IMR-90 (cell line): Measurements from ENCODE around the gene EFHD1. TPM values are rescaled to one million over a fixed set of nuclear protein-coding genes. Genes with fewer than 3 reads are reported as not detected.

Experiments used
- ATAC-seq: fragments of 200-7000 bp; cut with Tn5 transposase; 2 replicates; pipeline ENCODE4 v1.9.1; 2020; ENCODE audit warnings: low read depth, mild to moderate bottlenecking, moderate library complexity
- BruUV-seq: library from RNA; stranded (reverse); fragments of 400-500 nt; replicated peaks from 2 replicates; lab custom pipeline; 2021; lab: Mats Ljungman, UMichigan
- CTCF ChIA-PET: fragments of 300-600 bp; formaldehyde crosslinking; extraction: SDS; loops from one replicate; lab custom pipeline; 2021; ENCODE audit warnings: antibody characterized with exemption; lab: Yijun Ruan, JAX
- POLR2A ChIA-PET: fragments of 300-600 bp; sonication (Branson Sonifier 250); formaldehyde crosslinking; loops from one replicate; lab custom pipeline; 2022; ENCODE audit warnings: antibody characterized with exemption; ENCODE audit not compliant: unreplicated experiment; lab: Charles Lee
- DNase-seq: peaks from one replicate; pipeline ENCODE4 v3.0.0; 2013
- H2AFZ ChIP-seq: replicated peaks from 2 replicates; pipeline ENCODE3; 2013; ENCODE audit warnings: low read length, mild to moderate bottlenecking; ENCODE audit not compliant: poor library complexity
- H2AK5ac ChIP-seq: 2 replicates; pipeline ENCODE4 v1.6.1; 2013; ENCODE audit warnings: low read depth, low read length, inconsistent platforms
- H2AK9ac ChIP-seq: replicated peaks from 2 replicates; pipeline ENCODE3; 2013; ENCODE audit warnings: mild to moderate bottlenecking, low read depth, low read length, moderate library complexity; ENCODE audit not compliant: poor library complexity
- H2BK120ac ChIP-seq: 2 replicates; pipeline ENCODE4 v1.6.1; 2013; ENCODE audit warnings: low read depth, low read length, inconsistent platforms
- H2BK15ac ChIP-seq: 3 replicates; pipeline ENCODE4 v1.6.1; 2013; ENCODE audit warnings: low read depth, low read length, inconsistent platforms
- H2BK20ac ChIP-seq: 2 replicates; pipeline ENCODE4 v1.6.1; 2013; ENCODE audit warnings: low read depth, mild to moderate bottlenecking, inconsistent platforms, low read length, moderate library complexity
- H2BK5ac ChIP-seq: 2 replicates; pipeline ENCODE4 v1.6.1; 2013; ENCODE audit warnings: mild to moderate bottlenecking, low read depth, low read length, inconsistent platforms; ENCODE audit not compliant: poor library complexity, severe bottlenecking
- H3K14ac ChIP-seq: replicated peaks from 2 replicates; pipeline ENCODE4 v1.6.1; 2013; ENCODE audit warnings: low read depth, low read length, inconsistent platforms
- H3K18ac ChIP-seq: 2 replicates; pipeline ENCODE4 v1.6.1; 2013; ENCODE audit warnings: low read depth, low read length, control low read depth
- H3K23ac ChIP-seq: 2 replicates; pipeline ENCODE4 v1.6.1; 2013; ENCODE audit warnings: low read depth, low read length, inconsistent platforms
- H3K27ac ChIP-seq: 2 replicates; pipeline ENCODE4 v1.5.1; 2013; ENCODE audit warnings: mild to moderate bottlenecking, control low read depth, low read length; ENCODE audit not compliant: insufficient read depth
- H3K27me3 ChIP-seq: 2 replicates; pipeline ENCODE4 v1.6.1; 2013; ENCODE audit warnings: low read length; ENCODE audit not compliant: control insufficient read depth, insufficient read depth
- H3K36me3 ChIP-seq: 2 replicates; pipeline ENCODE4 v1.6.1; 2013; ENCODE audit warnings: low read length, mixed read lengths; ENCODE audit not compliant: control insufficient read depth, insufficient read depth
- H3K4ac ChIP-seq: 2 replicates; pipeline ENCODE4 v1.6.1; 2013; ENCODE audit warnings: low read depth, low read length, inconsistent platforms
- H3K4me1 ChIP-seq: 2 replicates; pipeline ENCODE4 v1.6.1; 2013; ENCODE audit warnings: low read length, mixed read lengths; ENCODE audit not compliant: control insufficient read depth, insufficient read depth
- H3K4me2 ChIP-seq: 2 replicates; pipeline ENCODE4 v1.6.1; 2013; ENCODE audit warnings: low read depth, mild to moderate bottlenecking, control low read depth, low read length, moderate library complexity
- H3K4me3 ChIP-seq: 2 replicates; pipeline ENCODE4 v1.5.1; 2013; ENCODE audit warnings: low read depth, mild to moderate bottlenecking, control low read depth, low read length, moderate library complexity; ENCODE audit not compliant: insufficient read depth
- H3K56ac ChIP-seq: 2 replicates; pipeline ENCODE4 v1.6.1; 2013; ENCODE audit warnings: low read length, inconsistent platforms; ENCODE audit not compliant: insufficient read depth; ENCODE audit errors: extremely low read depth
- H3K79me1 ChIP-seq, 2 experiments: 2 replicates each; pipeline ENCODE4 v1.6.1; 2013; ENCODE audit warnings: low read length in 2 of 2, inconsistent platforms in 1 of 2, low read depth in 1 of 2
- H3K9ac ChIP-seq: 2 replicates; pipeline ENCODE4 v1.6.1; 2013; ENCODE audit warnings: low read depth, low read length, control low read depth
- H3K9me1 ChIP-seq: 2 replicates; pipeline ENCODE4 v1.6.1; 2013; ENCODE audit warnings: low read length, inconsistent platforms; ENCODE audit not compliant: insufficient read depth
- H3K9me3 ChIP-seq: 2 replicates; pipeline ENCODE4 v1.6.1; 2013; ENCODE audit warnings: low read length; ENCODE audit not compliant: control insufficient read depth, insufficient read depth
- H4K20me1 ChIP-seq: 2 replicates; pipeline ENCODE4 v1.6.1; 2013; ENCODE audit warnings: low read length, inconsistent platforms; ENCODE audit not compliant: insufficient read depth
- H4K5ac ChIP-seq: 2 replicates; pipeline ENCODE4 v1.6.1; 2013; ENCODE audit warnings: mild to moderate bottlenecking, low read depth, low read length, control low read depth
- H4K8ac ChIP-seq, 2 experiments: 2 replicates each; pipeline ENCODE4 v1.6.1; 2013; ENCODE audit warnings: low read depth in 2 of 2, low read length in 2 of 2, control low read depth in 1 of 2, inconsistent platforms in 1 of 2
- H4K91ac ChIP-seq: 2 replicates; pipeline ENCODE4 v1.6.1; 2013; ENCODE audit warnings: low read depth, low read length, inconsistent platforms; ENCODE audit not compliant: insufficient read depth
- BHLHE40 ChIP-seq: fragments of 150-350 bp; IDR thresholded peaks from 2 replicates; pipeline ENCODE4 v1.6.1; 2016; ENCODE audit warnings: mild to moderate bottlenecking, low read depth, low read length
- CEBPB ChIP-seq: IDR thresholded peaks from 2 replicates; pipeline ENCODE4 v1.6.1; 2012; ENCODE audit warnings: low read depth, low read length, improper control_type of control experiment
- CHD1 ChIP-seq: IDR thresholded peaks from 2 replicates; pipeline ENCODE4 v1.6.1; 2012; ENCODE audit warnings: low read depth, low read length, improper control_type of control experiment
- CTCF ChIP-seq: conservative IDR thresholded peaks from 2 replicates; pipeline ENCODE4 v1.5.1; 2012; ENCODE audit warnings: mild to moderate bottlenecking, low read depth, low read length, improper control_type of control experiment
- ELK1 ChIP-seq: fragments of 150-350 bp; IDR thresholded peaks from 2 replicates; pipeline ENCODE4 v1.6.1; 2016; ENCODE audit warnings: low read depth, mild to moderate bottlenecking, low read length, moderate library complexity, borderline replicate concordance
- FOS ChIP-seq: fragments of 150-350 bp; IDR thresholded peaks from 2 replicates; pipeline ENCODE4 v1.6.1; 2016; ENCODE audit warnings: low read depth, low read length
- MAFK ChIP-seq: IDR thresholded peaks from 2 replicates; pipeline ENCODE4 v1.6.1; 2012; ENCODE audit warnings: low read depth, low read length, improper control_type of control experiment
- MAZ ChIP-seq: IDR thresholded peaks from 2 replicates; pipeline ENCODE4 v1.6.1; 2012; ENCODE audit warnings: low read depth, mild to moderate bottlenecking, low read length, improper control_type of control experiment, moderate library complexity, borderline replicate concordance
- MXI1 ChIP-seq: IDR thresholded peaks from 2 replicates; pipeline ENCODE4 v1.6.1; 2012; ENCODE audit warnings: low read depth, mild to moderate bottlenecking, low read length, moderate library complexity, borderline replicate concordance
- NFE2L2 ChIP-seq: fragments of 150-350 bp; IDR thresholded peaks from 2 replicates; pipeline ENCODE4 v1.6.1; 2016; ENCODE audit warnings: low read depth, mild to moderate bottlenecking, low read length
- POLR2A ChIP-seq: IDR thresholded peaks from 2 replicates; pipeline ENCODE4 v1.6.1; 2012; ENCODE audit warnings: mild to moderate bottlenecking, low read depth, low read length
- RAD21 ChIP-seq: IDR thresholded peaks from 2 replicates; pipeline ENCODE4 v1.6.1; 2012; ENCODE audit warnings: low read length, improper control_type of control experiment
- RCOR1 ChIP-seq: IDR thresholded peaks from 2 replicates; pipeline ENCODE4 v1.6.1; 2012; ENCODE audit warnings: mild to moderate bottlenecking, low read length, improper control_type of control experiment; ENCODE audit not compliant: insufficient replicate concordance
- RFX5 ChIP-seq: IDR thresholded peaks from 2 replicates; pipeline ENCODE4 v1.8.0; 2012; ENCODE audit warnings: low read depth, mild to moderate bottlenecking, low read length, moderate library complexity
- SMC3 ChIP-seq: fragments of 150-350 bp; IDR thresholded peaks from 2 replicates; pipeline ENCODE4 v1.6.1; 2016; ENCODE audit warnings: low read depth, mild to moderate bottlenecking, antibody characterized with exemption, low read length, moderate library complexity
- USF2 ChIP-seq: fragments of 150-350 bp; IDR thresholded peaks from 2 replicates; pipeline ENCODE4 v1.6.1; 2017; ENCODE audit warnings: mild to moderate bottlenecking, antibody characterized with exemption, low read length, low read depth
- WGBS, 2 experiments: methylation state at CpG; one replicate each; pipeline versions ENCODE4 v1.1.5 to v1.1.7; 2013; ENCODE audit warnings: missing lambda C conversion rate in 2 of 2; ENCODE audit not compliant: insufficient read length in 1 of 2; ENCODE audit errors: extremely low coverage in 2 of 2; 5-methylcytosine and 5-hydroxymethylcytosine counted together
- dilution Hi-C: fragments of 300-500 bp; cut with HindIII; formaldehyde crosslinking; loops from one replicate; pipeline ENCODE4 v1.14.3; 2018; ENCODE audit warnings: low sequenced_read_pairs; ENCODE audit not compliant: unreplicated experiment
- in situ Hi-C: fragments of 300-500 bp; cut with MboI; formaldehyde crosslinking; loops from 3 replicates; pipeline ENCODE4 v1.14.3; 2019; ENCODE audit warnings: low sequenced_read_pairs, inconsistent platforms, mixed read lengths
- intact Hi-C: fragments of 100-400 bp; cut with micrococcal nuclease; formaldehyde crosslinking; loops from 2 replicates; pipeline ENCODE4 v1.10.0; 2022
- polyA plus RNA-seq, 3 experiments: library from polyadenylated mRNA; depleted of rRNA; stranded (reverse); fragments of >200 nt; gene quantifications; 2 replicates each; pipeline ENCODE4 v1.2.3, GENCODE V29; 2012; ENCODE audit warnings: low replicate concordance in 1 of 3
- total RNA-seq: library from RNA; depleted of rRNA; stranded (reverse); fragments of >200 nt; gene quantifications from 2 replicates; pipeline ENCODE4 v1.2.3, GENCODE V29; 2012

Gene EFHD1
- total and polyA plus RNA-seq, 2 of the 4 experiments (the other 2 are of a cell fraction) = 0.27 TPM; not detected in 1

- peaks cover 2% of the 10 kb centered on the region; the same call in 1 of the 2 replicates for H3K27me3 ChIP-seq
- no peak overlapping the region for H2AFZ ChIP-seq
- H3K9me1 ChIP-seq = no peaks in the 10 kb centered on the region; the same call in 1 of the 2 replicates
- DNase-seq = no peak
- H2AK5ac ChIP-seq = no peak overlapping the region
- H2BK20ac ChIP-seq = no peak overlapping the region
- H2BK120ac ChIP-seq = no peak overlapping the region
- WGBS, 2 experiments = no CpG with 5 or more reads among the region's 10 CpGs
- H3K4me1 ChIP-seq = no peaks in the 10 kb centered on the region
- in situ Hi-C loops (no loop called here), dilution Hi-C loops (no loop called here), intact Hi-C loops (no loop called here)
- CTCF ChIA-PET = interaction anchor here (0.6 kb wide), 2 partner anchors 15 to 41 kb away, joined by 3 to 4 read pairs; no protein-coding TSS in a partner anchor
- H3K4me2 ChIP-seq = no peak overlapping the region
- no peak overlapping the region for H2BK15ac ChIP-seq
- no peaks in the 10 kb centered on the region for H3K9me3 ChIP-seq
- H3K56ac ChIP-seq = no peak overlapping the region
- no peak overlapping the region for H3K4ac ChIP-seq
- POLR2A ChIA-PET = no interaction called here
- H3K9ac ChIP-seq = no peak overlapping the region
- TF ChIP-seq CTCF (no peak), RCOR1 (no peak), MXI1 (no peak), POLR2A (no peak), CEBPB (no peak), USF2 (no peak), BHLHE40 (no peak), SMC3 (no peak), MAZ (no peak), CHD1 (no peak), FOS (no peak), ELK1 (no peak), RFX5 (no peak), MAFK (no peak), RAD21 (no peak), NFE2L2 (no peak)
- no peaks in the 10 kb centered on the region for H3K79me1 ChIP-seq
- no peaks in the 10 kb centered on the region for H4K20me1 ChIP-seq
- no peaks in the 10 kb centered on the region for H3K36me3 ChIP-seq
- no peak overlapping the region for H3K23ac ChIP-seq
- no peak overlapping the region for H4K8ac ChIP-seq
- no peak overlapping the region for H4K91ac ChIP-seq
- H3K18ac ChIP-seq = no peak overlapping the region
- H2BK5ac ChIP-seq = no peak overlapping the region
- BruUV-seq = no TSS peak
- H2AK9ac ChIP-seq = no peak overlapping the region
- ATAC-seq = no peak
- no peak overlapping the region for H3K4me3 ChIP-seq
- H3K14ac ChIP-seq = no peak overlapping the region
- H3K27ac ChIP-seq = no peak overlapping the region
- H4K5ac ChIP-seq = no peak overlapping the region
These were observed 34.7 kb downstream of the EFHD1 start for GRCh38 chr2:232667989-232668583.
